ENCODE measurements around the gene OR2AG2.

The OR2AG2 gene

DNA sequence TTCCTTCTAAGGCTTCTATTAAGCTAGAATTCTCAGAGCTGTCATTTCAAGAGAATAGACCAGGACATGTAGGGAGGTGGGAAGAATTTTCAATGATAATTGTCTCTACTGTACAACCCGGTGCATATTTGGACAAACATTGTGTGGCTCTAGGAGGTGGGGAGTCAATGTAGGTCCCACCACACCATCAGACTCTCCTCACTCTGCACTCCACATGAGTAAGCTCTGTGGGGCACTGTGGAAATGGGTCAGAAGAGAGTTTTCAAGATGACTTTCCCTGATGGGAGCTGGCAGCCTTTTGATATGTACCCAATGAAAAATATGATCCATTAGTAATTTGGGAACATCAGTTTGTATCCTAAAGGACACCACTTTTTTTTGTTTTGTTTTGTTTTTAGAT is 33.2 kb downstream of the OR2AG2 start:
- DNase-seq (ENCODE audit: low read depth in 3 of 3), result no peak

DNA sequence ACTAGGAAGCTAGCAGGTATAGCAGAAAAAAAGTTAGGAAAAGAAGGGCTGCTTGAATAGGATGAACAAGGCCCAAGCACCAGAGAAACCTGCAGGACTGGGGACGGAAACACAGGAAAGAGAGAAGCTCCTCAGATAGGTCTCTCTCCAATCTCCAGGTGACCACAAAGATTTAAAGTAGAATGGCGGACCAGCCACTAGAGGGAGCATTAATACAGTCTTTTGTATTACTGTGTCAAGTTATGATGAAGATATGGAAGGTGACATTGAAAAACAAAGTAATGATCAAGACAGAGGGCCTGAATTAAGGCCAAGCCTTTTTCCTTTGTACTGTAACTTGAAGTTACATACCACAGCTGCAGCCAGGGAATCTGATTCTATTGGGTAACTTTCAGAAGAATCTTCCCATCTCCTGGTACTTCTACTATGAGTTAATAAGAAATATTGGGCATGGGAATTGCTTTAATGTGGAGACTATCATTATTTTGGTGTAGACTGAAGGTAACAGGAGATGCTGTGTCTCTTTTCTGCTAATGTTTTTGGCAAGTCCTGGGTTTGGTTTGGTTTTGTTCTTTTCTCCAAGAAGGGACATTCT is 33.8 kb downstream of the OR2AG2 start:
- DNase-seq (ENCODE audit: low read depth in 3 of 3), result peak in 2 of 3 experiments; percentile 12 to 44

DNA sequence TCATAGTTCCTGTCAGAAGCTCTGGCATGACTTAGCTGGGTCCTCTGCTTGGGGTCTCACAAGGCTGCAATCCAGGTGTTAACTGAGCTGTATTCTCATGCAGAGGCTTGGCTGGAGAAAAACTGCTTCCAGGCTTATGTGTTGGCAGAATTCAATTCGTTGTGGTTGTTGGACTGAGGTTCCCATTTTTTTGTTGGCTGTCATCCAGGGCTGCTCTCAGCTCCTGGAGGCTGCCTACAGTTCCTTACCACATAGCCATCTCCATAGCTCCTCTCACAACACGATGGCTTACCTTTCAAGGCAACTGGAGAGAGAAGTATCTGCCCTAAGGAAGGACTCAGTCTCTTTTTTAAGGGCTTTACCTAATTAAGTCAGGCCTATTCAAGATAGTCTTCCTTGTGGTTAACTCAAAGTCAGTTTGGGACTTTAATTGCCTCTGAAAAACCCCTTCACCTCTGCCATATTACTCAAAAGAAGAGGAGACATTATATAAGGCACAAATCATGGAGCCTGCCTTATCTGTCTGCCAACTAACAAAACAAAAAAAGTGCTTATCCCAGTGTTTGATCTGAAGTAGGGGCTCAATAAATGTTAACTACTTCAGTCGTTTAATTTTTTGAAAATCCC is 35.2 kb downstream of the OR2AG2 start:
- DNase-seq (ENCODE audit: low read depth in 3 of 3), result no peak

DNA sequence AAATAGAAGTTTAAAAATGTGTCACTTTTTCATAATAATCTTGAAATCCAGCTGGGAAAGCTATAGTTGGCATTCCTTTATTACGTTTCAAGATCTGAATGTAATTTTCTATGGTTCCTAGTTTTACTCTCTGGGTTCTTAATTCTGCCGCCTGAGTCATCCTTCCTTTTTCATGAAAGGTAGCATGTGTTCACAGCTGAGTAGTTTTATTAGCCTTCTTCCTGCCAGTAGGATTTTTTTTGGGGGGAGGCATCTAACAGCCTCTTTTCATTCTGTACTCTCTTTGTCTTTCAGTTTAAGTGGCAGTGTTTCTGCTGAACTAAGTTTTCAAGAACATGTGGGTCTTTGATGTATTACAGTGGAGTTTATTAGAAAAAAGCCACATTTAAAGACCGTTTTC is 36.5 kb downstream of the OR2AG2 start:
- DNase-seq (ENCODE audit: low read depth in 3 of 3), result no peak

DNA sequence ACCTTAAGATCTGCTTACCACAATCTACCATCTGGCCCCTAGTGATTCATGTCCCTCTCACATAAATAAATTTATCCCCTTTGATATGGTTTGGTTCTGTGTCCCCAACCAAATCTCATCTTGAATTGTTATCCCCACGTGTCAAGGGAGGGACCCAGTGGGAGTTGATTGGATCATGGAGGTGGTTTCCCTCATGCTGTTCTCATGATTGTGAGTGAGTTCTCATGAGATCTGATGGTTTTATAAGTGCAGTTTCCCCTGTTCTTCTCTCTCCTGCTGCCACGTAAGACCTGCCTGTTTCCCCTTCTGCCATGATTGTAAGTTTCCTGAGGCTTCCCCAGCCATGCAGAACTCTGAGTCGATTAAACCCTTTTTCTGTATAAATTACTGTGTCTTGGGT is 37.2 kb downstream of the OR2AG2 start:
- DNase-seq (ENCODE audit: low read depth in 3 of 3), result no peak

DNA sequence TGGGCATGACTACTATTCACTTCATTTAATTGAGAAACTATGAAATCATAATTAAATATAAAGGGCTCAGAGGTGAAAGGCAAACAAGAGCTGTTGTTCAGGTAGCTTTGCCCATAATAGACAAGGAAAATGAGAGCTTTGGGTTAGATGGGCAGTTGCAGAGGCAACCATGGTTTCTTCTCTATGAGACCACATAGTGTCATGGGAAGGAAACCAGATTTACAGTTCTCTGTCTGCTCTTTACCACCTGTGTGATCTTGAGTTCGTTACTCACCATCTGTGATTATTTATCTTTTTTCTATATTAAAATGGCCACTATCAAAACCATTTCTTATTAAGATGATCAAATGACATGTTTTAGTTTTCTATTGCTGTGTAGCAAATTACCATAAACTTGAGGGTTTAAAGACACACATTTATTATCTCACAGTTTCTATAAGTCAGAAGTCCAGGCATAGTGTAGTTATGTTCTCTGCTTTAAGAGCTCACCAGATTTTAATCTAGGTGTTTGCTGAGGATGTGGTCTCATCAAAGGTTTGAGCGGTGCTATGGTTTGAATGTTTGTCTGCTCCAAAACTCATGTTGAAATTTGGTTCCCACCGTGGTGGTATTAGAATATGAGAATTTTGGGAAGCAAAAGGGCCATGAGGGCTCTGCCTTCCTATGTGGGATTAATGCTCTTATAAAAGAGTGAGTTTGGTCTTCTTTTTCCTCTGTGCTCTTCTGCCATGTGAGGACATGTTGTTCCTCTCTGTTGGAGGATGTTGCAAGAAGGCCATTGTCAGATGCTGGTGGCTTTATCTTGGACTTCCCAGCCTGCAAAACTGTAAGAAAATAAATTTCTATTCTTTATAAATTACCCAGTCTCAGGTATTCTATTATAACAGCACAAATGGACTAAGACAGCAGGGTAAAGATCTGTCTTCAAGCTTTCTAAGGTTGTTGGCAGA is 38.2 kb downstream of the OR2AG2 start:
- DNase-seq (ENCODE audit: low read depth in 3 of 3), result no peak

DNA sequence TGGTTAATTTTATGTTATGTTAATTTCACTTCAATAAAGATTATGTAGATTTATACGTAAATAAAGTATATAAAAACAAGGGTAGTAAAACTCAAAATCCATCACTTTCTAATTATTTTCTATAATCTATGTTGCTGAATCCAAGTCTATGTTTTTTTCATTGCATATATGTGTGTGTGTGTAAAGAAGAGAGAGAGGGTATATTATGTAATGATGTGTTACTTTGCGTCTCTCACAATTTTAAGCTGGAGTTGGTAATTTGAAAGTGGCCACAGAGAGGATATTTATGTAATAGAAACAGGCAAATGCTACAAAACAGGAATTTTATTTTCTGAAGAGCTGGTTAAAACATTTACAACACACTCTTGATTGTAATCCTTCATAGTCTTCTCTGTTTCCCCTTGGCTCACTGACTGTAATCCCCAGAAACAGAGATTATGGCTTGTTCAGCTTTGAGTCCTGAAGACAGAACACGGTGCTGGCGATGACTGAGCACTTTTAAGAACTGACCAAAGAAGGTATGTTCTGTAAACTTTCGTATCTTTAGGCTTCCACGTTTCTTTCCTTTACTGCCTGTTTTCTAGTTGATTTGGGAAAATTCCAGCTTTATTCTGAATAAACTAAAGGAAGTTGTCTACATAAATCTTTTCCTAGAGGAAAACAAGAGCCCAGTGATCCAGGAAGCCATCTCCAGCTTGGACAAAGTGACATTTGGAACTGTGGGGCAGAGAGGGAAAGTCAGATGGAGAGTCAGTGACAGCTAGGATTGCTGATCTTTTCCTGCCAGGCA is 43.6 kb downstream of the OR2AG2 start:
- no peak for DNase-seq (ENCODE audit: low read depth in 3 of 3)

DNA sequence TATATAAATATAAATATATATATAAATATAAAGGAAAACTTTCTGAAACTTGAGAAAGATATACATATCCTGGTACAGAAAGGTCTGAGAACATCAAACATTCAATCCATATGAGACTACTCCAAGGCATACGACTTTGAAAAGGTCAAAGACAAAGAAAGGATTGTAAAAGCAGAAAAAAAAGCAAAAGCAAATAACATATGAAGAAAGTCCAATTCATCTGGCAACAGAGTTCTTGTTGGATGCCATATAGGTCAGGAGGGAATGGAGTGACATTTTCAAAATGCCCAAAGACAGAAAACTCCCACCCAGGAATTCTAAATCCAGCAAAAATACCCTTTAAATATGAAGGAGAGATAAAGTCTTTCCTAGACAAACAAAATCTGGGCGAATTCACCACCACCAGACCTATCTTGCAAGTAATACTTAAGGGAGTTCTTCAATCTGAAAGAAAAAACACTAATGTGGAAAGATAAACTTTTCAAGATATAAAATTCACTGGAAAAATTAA is 46.3 kb downstream of the OR2AG2 start:
- DNase-seq (ENCODE audit: low read depth in 3 of 3), result no peak

DNA sequence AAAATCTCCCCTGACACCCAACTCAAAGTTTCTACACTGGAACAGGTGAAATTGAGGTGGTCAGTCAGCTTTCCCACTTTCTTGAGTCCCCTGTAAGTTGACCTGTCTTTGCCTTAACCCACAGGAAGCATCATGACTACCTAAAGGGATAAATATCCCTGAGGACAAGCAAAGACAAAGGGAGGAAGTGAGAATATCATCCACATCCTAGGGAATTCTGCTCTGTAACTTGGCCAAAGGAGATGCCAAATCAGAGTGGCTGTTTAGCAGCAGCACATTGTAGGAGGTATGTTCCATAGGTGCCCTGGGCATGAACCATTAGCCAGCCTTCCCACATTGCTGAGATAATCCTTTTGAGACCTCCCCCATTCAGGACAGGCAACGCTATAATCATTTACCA is 47.8 kb downstream of the OR2AG2 start:
- DNase-seq (ENCODE audit: low read depth in 3 of 3), result no peak

DNA sequence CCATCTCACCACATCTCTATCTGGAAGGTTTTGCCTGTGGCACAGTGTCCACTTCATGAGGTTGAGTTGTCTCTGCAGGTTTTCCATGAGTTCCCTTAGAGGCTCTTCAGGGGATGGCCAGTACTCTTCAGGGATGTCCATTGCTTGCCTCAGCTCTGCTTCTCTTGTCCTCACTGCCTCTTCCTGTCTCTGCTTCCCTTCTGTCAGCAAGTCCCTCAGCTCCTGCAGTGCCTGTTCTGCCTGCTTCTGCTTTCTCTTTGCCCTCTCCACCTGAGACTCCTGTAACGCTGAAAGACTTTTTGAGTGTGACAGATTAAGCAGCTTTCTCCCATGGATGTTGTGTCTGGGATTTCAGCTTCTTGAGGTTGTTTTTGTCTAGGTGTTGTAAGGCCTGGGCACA is 50.4 kb downstream of the OR2AG2 start:
- DNase-seq (ENCODE audit: low read depth in 3 of 3), result no peak

DNA sequence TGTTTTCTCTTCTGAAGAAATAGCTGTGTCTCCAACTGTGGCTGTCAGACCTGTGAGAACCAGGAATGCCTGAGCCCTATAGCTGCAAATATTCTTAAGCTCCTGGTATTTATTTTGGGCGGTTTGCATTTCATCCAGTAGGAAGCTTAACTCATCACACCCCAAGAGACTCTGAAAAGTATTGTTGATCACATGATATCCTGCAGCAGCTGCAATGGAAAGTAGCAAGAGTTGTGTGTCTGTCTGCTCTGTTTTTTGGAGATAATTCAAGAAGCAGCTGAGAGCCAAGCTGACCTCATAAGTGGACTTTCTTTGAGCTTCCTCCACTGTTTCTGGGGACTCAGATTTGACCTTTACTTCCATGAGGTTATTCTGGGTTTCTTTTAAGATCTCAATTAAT is 52.2 kb downstream of the OR2AG2 start:
- DNase-seq (ENCODE audit: low read depth in 3 of 3), result no peak

DNA sequence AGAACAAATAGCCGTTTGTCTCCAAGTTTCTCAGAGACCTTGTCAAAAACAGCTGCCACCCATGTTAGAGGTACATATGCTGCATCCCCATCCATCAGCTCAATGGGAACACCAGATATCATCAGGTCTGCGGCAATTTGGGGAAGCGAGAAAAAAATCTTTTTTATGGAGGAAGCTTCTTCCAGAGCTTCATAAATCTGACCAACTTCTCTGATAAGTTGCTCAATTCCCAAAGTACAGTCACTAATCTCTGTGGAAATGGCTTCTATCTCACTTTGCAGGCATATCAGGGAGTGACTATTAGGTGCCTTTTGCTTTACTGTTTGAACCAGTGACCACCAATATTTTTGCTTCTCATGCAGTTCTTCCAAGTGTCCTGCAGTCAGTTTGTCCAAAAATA is 54.4 kb downstream of the OR2AG2 start:
- no peak for DNase-seq (ENCODE audit: low read depth in 3 of 3)
